Ishikawa (cell line): ENCODE measurements around the gene FTO.

Experiments used
- EGR1 ChIP-seq: IDR thresholded peaks from 2 replicates; pipeline ENCODE4 v1.6.1; 2012
- EP300 ChIP-seq: IDR thresholded peaks from 2 replicates; pipeline ENCODE4 v1.6.1; 2012; ENCODE audit warnings: borderline replicate concordance
- FOXM1 ChIP-seq: IDR thresholded peaks from 2 replicates; pipeline ENCODE4 v1.6.1; 2012; ENCODE audit warnings: low read depth, borderline replicate concordance
- MAX ChIP-seq: IDR thresholded peaks from 2 replicates; pipeline ENCODE4 v1.6.1; 2012
- NFIC ChIP-seq: IDR thresholded peaks from 2 replicates; pipeline ENCODE4 v1.6.1; 2012
- RAD21 ChIP-seq: IDR thresholded peaks from 2 replicates; pipeline ENCODE4 v1.6.1; 2012; ENCODE audit warnings: low read depth
- TAF1 ChIP-seq: IDR thresholded peaks from 2 replicates; pipeline ENCODE4 v1.6.1; 2012; ENCODE audit warnings: low read depth, mild to moderate bottlenecking
- TCF12 ChIP-seq: IDR thresholded peaks from 2 replicates; pipeline ENCODE4 v1.6.1; 2012; ENCODE audit warnings: low read depth
- TEAD4 ChIP-seq: IDR thresholded peaks from 2 replicates; pipeline ENCODE4 v1.6.1; 2012
- USF1 ChIP-seq: IDR thresholded peaks from 2 replicates; pipeline ENCODE4 v1.6.1; 2012
- YY1 ChIP-seq: IDR thresholded peaks from 2 replicates; pipeline ENCODE4 v1.6.1; 2012; ENCODE audit warnings: low read depth

GRCh38 chr16:54049591-54050458 lies 345.9 kb downstream of the FTO start:
- TF ChIP-seq YY1 (no peak), MAX (no peak), EGR1 (no peak), TEAD4 (no peak), NFIC (no peak), FOXM1 (no peak), EP300 (no peak), TAF1 (no peak), RAD21 (no peak), TCF12 (no peak), USF1 (no peak)
